IMR-90 (cell line): ENCODE measurements around the gene WHRN.

Experiments
- CHD1 ChIP-seq: IDR thresholded peaks from 2 replicates; pipeline ENCODE4 v1.6.1; 2012; ENCODE audit warnings: low read depth, low read length, improper control_type of control experiment
- POLR2A ChIP-seq: IDR thresholded peaks from 2 replicates; pipeline ENCODE4 v1.6.1; 2012; ENCODE audit warnings: mild to moderate bottlenecking, low read depth, low read length
- TF ChIP-seq, protein P1 (sequence below): conservative IDR thresholded peaks from 2 replicates; pipeline ENCODE4 v1.5.1; 2012; ENCODE audit warnings: mild to moderate bottlenecking, low read depth, low read length, improper control_type of control experiment

- TF ChIP-seq, protein P1, sequence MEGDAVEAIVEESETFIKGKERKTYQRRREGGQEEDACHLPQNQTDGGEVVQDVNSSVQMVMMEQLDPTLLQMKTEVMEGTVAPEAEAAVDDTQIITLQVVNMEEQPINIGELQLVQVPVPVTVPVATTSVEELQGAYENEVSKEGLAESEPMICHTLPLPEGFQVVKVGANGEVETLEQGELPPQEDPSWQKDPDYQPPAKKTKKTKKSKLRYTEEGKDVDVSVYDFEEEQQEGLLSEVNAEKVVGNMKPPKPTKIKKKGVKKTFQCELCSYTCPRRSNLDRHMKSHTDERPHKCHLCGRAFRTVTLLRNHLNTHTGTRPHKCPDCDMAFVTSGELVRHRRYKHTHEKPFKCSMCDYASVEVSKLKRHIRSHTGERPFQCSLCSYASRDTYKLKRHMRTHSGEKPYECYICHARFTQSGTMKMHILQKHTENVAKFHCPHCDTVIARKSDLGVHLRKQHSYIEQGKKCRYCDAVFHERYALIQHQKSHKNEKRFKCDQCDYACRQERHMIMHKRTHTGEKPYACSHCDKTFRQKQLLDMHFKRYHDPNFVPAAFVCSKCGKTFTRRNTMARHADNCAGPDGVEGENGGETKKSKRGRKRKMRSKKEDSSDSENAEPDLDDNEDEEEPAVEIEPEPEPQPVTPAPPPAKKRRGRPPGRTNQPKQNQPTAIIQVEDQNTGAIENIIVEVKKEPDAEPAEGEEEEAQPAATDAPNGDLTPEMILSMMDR = no peak
- TF ChIP-seq POLR2A = no peak
- no peak for TF ChIP-seq CHD1
Measured at GRCh38 chr9:114413861-114414301, 91.4 kb downstream of the WHRN start.
